Loucy (cell line): ENCODE data around the gene KLHL14.
"Not testable (repeated sequence)": the region's sequence is repeated elsewhere in the genome, so short reads cannot be mapped to it uniquely, and the experiment has no call there.

Source experiments
- H2AFZ ChIP-seq: fragments of 200-600 bp; sonication (generic); 2 replicates; pipeline ENCODE4 v1.6.0; 2016; ENCODE audit warnings: antibody characterized with exemption, mild to moderate bottlenecking, low read length, moderate library complexity
- H3F3A ChIP-seq: fragments of 200-600 bp; 2 replicates; pipeline ENCODE4 v1.6.0; 2016; ENCODE audit warnings: antibody characterized with exemption, low read depth, mild to moderate bottlenecking
- H3K27me3 ChIP-seq: fragments of 200-600 bp; sonication (generic); 2 replicates; pipeline ENCODE4 v1.6.1; 2014; ENCODE audit warnings: low read length, mild to moderate bottlenecking; ENCODE audit not compliant: insufficient read depth, poor library complexity, severe bottlenecking
- H3K36me3 ChIP-seq: fragments of 200-600 bp; sonication (generic); 2 replicates; pipeline ENCODE4 v1.6.1; 2016; ENCODE audit warnings: low read length; ENCODE audit not compliant: insufficient read depth
- H3K4me1 ChIP-seq: fragments of 200-600 bp; sonication (generic); 2 replicates; pipeline ENCODE4 v1.5.1; 2014; ENCODE audit warnings: low read length, mild to moderate bottlenecking; ENCODE audit not compliant: insufficient read depth, poor library complexity, severe bottlenecking
- H3K4me2 ChIP-seq: fragments of 200-600 bp; sonication (generic); 2 replicates; pipeline ENCODE4 v1.6.0; 2014; ENCODE audit warnings: antibody characterized with exemption, low read length, low read depth, mild to moderate bottlenecking; ENCODE audit not compliant: poor library complexity, severe bottlenecking
- H3K4me3 ChIP-seq: fragments of 200-600 bp; sonication (generic); 2 replicates; pipeline ENCODE4 v1.5.1; 2014; ENCODE audit warnings: low read length, mild to moderate bottlenecking, mixed read lengths; ENCODE audit not compliant: poor library complexity, severe bottlenecking
- H3K79me2 ChIP-seq: fragments of 200-600 bp; sonication (generic); 2 replicates; pipeline ENCODE4 v1.6.1; 2014; ENCODE audit warnings: low read length; ENCODE audit not compliant: insufficient read depth
- H3K9ac ChIP-seq: fragments of 200-600 bp; sonication (generic); 2 replicates; pipeline ENCODE4 v1.6.0; 2014; ENCODE audit warnings: mild to moderate bottlenecking, low read depth, low read length, moderate library complexity; ENCODE audit not compliant: poor library complexity, severe bottlenecking
- H3K9me2 ChIP-seq: fragments of 200-600 bp; sonication (generic); replicated peaks from 2 replicates; pipeline ENCODE4 v1.6.1; 2016; ENCODE audit warnings: low read depth, low read length, mixed read lengths
- H3K9me3 ChIP-seq: fragments of 200-600 bp; sonication (generic); 2 replicates; pipeline ENCODE4 v1.6.1; 2014; ENCODE audit warnings: mild to moderate bottlenecking, antibody characterized with exemption, low read length, low read depth; ENCODE audit not compliant: insufficient read depth
- H4K20me1 ChIP-seq: fragments of 200-600 bp; sonication (generic); 2 replicates; pipeline ENCODE4 v1.6.0; 2014; ENCODE audit warnings: antibody characterized with exemption, low read length, mild to moderate bottlenecking; ENCODE audit not compliant: insufficient read depth, poor library complexity, severe bottlenecking
- EZH2phosphoT487 ChIP-seq: fragments of 200-600 bp; IDR thresholded peaks from 2 replicates; pipeline ENCODE4 v1.6.1; 2018; ENCODE audit warnings: antibody characterized with exemption, mild to moderate bottlenecking, moderate library complexity, borderline replicate concordance
- TF ChIP-seq, protein P1 (sequence below): fragments of 200-600 bp; sonication (generic); conservative IDR thresholded peaks from 2 replicates; pipeline ENCODE4 v1.5.1; 2014; ENCODE audit warnings: mild to moderate bottlenecking, antibody characterized with exemption, low read length

KLHL14 gene

DNA sequence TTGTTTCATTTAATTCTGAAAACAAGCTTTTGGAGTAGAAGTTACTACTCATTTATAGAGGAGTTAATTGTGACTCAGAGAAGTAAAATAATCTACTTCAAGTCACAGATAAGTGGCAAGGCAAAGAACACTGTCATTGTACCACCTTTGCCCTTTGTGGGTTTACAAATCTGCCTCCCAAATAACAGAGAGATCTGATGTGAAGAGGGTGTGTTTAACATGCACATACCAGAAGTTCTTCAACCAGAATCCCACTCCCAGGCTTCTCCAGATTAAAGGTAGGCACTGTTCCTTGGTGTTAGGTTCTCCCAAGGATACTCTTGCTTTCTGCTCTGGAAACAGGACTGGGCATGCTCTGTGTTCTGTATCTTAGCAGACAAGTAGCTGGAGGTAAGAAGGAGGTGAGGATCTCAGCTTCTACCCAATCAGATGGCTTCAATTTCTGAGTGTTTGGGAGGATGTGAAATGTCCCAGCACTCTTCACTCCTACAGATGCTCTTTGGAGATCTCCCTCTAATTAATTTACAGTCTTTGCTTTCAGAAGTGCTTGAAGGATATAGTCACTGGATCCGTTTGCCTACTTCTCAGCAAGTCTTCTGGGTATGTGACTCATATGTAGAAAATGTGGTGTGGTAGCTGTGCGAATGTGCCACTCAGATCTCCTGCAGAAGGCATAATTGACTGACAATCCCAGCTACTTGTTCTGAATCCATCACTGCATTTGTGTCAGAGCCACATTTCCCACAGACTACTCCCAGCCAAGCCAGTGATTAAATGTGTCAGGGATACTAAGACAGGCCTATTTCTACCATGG, 111.1 kb downstream of the KLHL14 start:
- Histone ChIP-seq H3K4me3 (no peak overlapping the region), H3K9me3 (no peaks in the 10 kb centered on the region), H4K20me1 (no peaks in the 10 kb centered on the region), H3F3A (no peaks in the 10 kb centered on the region), H3K36me3 (no peaks in the 10 kb centered on the region), H3K79me2 (no peaks in the 10 kb centered on the region), H3K4me1 (no peaks in the 10 kb centered on the region), H3K9me2 (no peaks in the 10 kb centered on the region), H3K4me2 (no peak overlapping the region), H3K27me3 (no peaks in the 10 kb centered on the region), H2AFZ (no peak overlapping the region), H3K9ac (no peak overlapping the region)
- no peak for TF ChIP-seq EZH2phosphoT487
- TF ChIP-seq, protein P1, sequence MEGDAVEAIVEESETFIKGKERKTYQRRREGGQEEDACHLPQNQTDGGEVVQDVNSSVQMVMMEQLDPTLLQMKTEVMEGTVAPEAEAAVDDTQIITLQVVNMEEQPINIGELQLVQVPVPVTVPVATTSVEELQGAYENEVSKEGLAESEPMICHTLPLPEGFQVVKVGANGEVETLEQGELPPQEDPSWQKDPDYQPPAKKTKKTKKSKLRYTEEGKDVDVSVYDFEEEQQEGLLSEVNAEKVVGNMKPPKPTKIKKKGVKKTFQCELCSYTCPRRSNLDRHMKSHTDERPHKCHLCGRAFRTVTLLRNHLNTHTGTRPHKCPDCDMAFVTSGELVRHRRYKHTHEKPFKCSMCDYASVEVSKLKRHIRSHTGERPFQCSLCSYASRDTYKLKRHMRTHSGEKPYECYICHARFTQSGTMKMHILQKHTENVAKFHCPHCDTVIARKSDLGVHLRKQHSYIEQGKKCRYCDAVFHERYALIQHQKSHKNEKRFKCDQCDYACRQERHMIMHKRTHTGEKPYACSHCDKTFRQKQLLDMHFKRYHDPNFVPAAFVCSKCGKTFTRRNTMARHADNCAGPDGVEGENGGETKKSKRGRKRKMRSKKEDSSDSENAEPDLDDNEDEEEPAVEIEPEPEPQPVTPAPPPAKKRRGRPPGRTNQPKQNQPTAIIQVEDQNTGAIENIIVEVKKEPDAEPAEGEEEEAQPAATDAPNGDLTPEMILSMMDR, result no peak

DNA sequence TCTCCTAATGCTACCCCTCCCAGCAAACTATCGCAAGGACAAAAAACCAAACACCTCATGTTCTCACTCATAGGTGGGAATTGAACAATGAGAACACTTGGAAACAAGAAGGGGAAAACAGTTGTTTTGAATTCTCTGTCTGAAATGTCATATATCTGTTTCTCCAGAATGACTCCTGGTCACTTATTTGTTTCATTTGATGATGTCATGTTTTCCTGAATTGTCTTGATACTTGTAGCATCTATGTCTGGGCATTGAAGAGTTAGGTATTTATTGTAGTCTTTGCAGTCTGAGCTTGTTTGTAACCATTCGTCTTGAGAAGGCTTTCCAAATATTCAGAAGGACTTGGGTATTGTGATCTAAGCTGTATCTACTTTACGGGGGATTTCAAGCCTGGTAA, 118.3 kb downstream of the KLHL14 start:
- not testable (repeated sequence) for H2AFZ ChIP-seq, H3F3A ChIP-seq, H3K4me1 ChIP-seq, H3K27me3 ChIP-seq, H3K4me2 ChIP-seq, H3K9ac ChIP-seq, H3K9me2 ChIP-seq, H3K9me3 ChIP-seq, H3K4me3 ChIP-seq, H3K36me3 ChIP-seq, H3K79me2 ChIP-seq, H4K20me1 ChIP-seq

DNA sequence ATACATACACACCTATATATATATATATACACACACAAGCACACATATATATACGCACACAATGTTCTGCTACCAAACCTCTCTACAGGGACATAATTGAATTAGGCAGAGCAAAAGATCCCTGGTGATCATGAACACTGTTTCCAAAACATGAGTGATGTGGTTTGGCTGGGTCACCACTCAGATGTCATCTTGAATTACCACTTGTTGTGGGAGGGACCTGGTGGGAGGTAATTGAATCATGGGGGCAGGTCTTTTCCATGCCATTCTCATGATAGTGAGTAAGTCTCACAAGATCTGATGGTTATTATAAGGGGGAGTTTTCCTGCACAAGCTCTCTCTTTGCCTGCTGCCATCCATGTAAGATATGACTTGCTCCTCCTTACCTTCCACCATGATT, 135.2 kb downstream of the KLHL14 start:
- H3K4me3 ChIP-seq, H3K9me2 ChIP-seq, H3K9me3 ChIP-seq, H3K36me3 ChIP-seq, H3K9ac ChIP-seq, H3K79me2 ChIP-seq, H4K20me1 ChIP-seq, H2AFZ ChIP-seq, H3K4me1 ChIP-seq, H3K4me2 ChIP-seq, H3F3A ChIP-seq, H3K27me3 ChIP-seq: not testable (repeated sequence)

DNA sequence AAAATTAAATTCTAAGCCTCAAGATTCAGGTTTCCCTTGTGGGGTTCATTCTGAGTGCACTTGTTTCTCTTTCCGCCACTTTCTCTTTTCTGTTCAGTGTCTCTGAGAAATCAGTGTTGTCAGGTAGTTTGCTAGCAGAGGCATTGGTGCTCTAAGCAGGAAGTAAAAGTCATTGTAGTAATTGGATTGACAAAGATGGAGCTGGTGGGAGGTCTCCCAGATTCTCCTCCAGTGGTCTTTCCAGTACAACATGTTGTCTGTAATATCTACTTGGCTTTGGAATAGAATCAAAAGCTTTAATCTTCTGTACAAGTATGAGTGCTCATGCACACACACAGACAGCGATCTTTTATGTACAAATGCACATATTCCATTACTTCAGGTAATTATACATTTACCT, 135.6 kb downstream of the KLHL14 start:
- Histone ChIP-seq H3K9me3 (no peaks in the 10 kb centered on the region), H3K9me2 (no peaks in the 10 kb centered on the region), H3K4me2 (no peak overlapping the region), H3K79me2 (no peaks in the 10 kb centered on the region), H3K27me3 (no peaks in the 10 kb centered on the region), H2AFZ (no peak overlapping the region), H4K20me1 (no peaks in the 10 kb centered on the region), H3K9ac (no peak overlapping the region), H3K4me1 (no peaks in the 10 kb centered on the region), H3K4me3 (no peak overlapping the region), H3F3A (no peaks in the 10 kb centered on the region), H3K36me3 (no peaks in the 10 kb centered on the region)
- TF ChIP-seq, protein P1, result no peak
- TF ChIP-seq EZH2phosphoT487, result no peak
